CD4-positive, alpha-beta T cell treated with Interleukin-2 at 100 ng/mL for 4 hours (primary cell): ENCODE measurements around the gene ADRA2B.

Source experiments
- DNase-seq: peaks from one replicate; pipeline ENCODE4 v3.0.0-alpha.2; 2020; ENCODE audit warnings: low spot score

ADRA2B gene

DNA sequence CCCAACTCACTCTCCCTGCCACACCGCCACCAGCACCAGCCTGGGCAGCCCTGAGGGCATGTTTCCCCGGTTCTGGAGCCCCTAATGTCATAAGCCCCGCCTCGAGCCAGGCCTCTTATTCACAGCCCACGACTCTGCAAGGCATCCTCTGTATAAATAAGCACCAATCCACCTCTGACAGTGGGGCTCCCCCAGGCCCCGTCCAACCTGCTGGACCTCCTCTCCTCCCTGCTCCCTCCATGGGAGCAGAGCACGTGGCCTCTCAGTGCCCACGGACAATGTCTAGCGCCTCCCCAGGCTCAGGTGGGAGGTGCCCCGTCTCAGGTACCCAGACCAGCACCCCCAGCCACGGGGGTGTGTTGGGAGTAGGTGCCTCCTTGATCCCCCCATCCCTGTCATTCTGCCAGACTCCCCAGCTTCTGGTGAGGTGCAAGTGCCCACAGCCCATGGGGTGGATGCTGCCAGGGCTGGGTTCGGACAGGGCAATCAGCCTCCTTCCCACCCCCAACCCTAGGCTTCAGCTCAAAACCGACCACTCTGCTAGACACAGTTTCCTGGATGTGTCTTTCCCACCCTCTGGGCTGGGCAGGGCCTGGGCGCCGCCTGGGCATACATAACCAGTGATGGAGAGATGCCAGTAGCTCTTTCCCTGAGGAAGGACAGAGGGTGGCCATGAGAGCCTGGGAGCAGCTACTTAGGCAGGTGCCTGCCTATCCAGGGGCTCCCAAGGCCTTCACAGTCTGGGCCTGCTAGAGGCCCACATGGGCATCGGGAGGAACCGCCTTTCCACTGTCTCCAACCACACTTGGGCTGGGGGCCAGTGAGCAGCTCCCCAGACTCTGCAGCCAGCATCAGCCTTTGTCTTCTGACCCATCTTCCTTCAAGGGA is 1.6 kb upstream of the ADRA2B start:
- DNase-seq = no peak

DNA sequence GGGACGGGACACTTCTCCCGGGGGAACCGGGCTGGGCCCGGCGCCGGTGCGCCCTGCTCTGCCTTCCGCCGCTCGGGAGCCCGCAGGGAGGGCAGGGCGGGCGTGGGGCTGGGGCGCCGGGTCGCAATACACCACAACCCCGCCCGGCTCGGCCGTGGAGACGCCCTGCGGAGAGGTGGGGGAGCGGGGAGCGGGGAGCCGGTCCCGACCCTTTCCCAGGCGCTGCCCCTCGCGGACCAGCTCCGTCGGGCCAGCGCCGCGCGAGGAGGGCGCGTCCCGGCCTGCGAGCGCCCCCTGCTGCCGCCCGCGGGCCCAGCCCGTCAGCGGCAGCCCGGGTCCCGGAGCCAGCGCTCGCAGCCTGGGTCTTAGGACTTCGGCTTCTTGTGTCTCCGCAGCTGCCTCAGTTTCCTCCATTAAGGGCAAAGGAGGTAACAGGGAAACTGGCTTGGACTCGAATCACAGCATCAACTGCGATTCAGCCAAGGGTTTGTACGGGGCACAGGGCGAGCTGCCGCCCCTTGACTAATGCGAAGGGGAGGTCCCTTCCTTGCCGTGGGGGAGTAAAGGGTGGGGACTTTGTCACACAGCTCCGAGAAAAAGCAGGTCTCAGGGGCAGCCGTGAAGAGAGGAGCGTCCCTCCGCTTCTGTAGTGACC is 635 bp upstream of the ADRA2B start:
- DNase-seq = peak; percentile 54

DNA sequence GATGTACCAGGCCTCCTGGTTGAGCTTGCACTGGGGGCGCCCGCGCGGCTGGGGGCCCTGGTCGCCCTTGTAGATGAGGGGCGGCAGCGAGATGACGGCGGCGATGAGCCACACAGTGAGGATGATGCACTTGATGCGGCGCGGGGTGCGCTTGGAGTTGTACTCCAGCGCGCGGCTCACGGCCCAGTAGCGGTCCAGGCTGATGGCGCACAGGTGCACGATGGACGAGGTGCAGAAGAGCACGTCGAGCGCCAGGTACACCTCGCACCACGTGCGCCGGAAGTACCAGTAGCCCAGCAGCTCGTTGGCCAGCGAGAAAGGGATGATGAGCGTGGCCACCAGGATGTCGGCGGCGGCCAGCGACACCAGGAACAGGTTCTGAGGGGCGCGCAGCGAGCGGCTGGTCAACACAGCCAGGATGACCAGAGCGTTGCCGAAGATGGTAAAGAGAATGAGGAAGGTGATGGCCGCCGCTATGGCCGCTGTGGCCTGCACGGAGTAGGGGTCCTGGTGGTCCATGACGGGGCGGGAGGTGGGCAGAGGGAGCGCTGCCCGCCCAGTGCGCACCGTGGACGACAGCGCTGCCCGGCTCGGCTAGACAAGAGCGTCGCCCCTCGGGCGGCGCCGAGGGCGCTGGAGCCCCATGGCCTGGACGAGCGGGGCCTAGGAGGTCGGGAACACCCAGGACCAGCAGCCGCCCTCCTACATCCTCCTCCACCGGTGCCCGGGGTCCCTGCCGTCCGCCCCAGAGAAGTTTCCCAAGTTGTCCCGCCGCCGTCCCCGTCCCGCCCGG is 544 bp downstream of the ADRA2B start:
- no peak for DNase-seq

DNA sequence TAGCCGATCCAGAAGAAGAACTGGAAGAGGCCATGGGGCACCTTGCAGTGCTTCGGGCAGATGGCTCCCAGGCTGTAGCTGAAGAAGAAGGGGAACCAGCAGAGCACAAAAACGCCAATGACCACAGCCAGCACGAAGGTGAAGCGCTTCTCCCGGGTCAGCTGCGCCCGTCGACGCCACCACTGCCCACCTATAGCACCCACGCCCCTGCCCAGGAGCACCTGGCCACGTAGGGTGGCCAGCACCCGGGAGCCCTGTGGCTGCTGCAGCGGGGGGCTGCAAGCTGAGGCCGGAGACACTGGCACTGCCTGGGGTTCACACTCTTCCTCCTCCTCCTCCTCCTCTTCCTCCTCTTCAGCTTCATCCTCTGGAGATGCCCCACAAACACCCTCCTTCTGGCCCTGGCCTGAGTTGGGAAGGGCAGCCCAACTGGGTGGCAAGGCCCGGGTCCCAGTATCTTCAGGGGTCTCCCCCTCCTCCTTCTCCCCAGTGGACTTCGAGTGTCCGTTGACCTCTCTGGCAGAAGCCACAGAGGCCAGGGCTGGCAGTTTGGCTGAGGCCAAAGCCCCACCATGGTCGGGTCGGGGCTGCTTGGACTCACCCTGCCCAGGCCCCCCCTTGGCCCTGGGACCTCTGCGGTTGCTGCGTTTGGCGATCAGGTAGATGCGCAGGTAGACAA is 1.3 kb downstream of the ADRA2B start:
- no peak for DNase-seq

DNA sequence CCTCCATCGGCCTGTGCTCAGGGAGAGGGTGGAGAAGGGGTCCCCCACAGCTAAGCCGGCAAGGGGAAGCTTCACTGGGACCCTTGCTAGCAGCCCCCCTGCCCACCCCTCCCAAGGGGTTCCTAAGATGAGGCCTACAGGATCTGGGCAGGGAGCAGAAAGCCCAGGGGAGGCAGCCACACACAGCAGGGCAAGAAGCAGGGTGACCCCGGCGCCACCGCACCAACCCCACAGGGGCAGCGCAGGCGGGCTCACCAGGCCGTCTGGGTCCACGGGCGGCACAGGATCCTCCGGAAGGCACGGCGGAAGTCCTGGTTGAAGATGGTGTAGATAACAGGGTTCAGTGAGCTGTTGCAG is 1.8 kb downstream of the ADRA2B start:
- DNase-seq = no peak

DNA sequence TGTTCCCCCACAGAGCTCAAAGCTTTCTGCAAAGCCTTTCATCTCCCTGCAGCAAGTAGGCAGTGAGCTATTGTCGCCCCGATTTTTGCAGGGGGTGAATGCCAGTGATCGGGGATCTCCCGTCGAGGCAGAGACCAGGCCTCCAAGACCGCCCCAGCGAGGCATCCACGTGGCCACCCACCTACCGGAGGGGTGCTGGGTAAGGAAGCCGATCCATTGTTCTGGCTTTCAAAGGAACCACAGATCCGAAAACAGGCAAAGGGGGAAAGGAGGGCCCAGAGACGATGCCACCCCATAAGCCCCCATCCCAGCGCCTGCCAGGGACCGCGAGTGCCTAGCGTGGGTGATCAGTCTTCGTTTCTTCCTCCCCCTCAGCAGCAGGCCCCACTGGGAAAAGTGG is 2.4 kb downstream of the ADRA2B start:
- DNase-seq = no peak

DNA sequence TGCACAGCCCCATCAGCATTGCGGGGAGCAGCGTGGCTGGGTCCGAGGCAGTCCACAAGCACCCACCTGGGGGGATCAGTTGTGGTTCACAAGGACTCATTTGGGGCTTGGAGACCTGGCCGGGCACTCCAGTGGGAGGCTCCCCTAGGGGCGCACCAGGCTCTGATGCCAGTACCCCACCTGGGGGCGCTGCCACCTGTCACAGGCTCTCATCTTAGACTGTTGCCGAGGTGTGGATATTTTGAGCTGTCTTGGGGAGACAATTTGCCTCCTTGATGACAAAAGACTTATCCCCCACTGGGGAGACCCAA is 3.0 kb downstream of the ADRA2B start:
- DNase-seq = no peak

DNA sequence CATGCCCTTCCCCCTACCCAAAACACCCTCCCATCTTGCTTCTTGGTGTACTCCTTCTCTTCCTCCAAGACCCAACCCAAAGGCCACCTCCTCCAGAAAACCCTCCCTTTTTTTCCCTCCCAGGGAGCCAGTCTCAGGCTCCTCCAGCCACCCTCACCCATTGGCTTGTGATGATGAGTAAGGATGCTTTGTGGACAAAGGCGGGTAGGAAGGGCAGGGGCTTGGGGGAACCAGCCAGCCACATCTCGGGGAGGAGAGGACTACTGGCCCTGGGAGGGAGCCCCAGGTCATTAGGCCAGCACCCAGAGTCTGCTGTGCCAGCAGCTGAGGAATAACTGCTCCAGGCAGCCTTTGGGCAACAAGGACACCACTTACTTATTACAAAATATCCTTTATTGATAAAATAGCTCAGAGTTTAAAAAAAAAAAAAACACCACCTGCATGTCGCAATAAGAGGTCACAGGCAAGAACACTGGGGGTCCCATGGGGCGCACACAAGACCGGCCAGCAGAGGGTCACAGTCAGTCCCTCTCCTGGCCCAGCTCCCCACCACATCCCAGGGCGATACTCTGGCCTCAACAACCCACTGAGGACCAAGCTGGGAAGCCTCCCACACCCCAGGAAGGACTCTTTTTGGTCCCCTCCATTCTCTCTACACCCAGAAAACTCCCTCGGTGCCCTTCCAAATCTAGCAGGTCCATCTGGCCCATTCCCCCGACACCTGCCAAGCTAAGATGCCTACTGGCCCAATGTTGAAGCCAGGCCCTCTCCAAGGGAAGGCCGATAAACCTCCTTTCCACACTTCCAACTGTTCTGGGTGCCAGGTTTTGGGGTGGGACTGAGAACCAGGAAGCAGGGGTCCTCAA is 3.6 kb downstream of the ADRA2B start:
- DNase-seq = no peak

DNA sequence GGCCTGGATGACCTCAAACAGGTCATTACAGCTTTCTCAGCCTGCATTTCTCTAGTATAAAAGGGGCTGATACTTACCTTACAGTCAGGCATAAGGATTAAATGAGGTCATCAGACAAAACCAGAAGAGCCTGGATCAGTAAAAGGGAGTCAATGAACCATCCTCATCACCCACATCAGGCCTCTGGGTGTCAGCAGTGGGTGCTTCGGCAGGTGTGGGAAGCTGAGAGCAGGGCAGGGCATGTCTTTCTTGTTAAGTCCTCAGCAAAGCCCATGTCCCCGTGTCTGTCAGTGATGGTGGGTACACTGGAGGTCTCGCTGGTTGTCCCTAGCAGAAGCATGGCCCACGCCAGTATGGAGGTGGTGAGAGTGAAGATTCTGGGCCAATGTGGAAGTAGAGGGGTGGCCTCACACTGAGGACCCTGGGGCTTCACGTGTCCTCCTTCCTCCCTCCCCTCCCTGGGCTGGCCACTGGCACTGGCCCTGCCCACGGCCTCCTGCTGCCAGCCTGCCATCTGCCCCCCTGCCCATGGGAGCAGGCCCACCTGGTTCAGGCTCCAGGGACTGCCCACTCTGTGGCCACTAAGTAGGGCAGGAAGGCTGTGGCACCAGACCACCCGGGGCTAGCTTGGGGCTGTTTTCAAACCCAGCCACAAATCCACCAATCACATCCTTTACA is 4.4 kb downstream of the ADRA2B start:
- DNase-seq = no peak

DNA sequence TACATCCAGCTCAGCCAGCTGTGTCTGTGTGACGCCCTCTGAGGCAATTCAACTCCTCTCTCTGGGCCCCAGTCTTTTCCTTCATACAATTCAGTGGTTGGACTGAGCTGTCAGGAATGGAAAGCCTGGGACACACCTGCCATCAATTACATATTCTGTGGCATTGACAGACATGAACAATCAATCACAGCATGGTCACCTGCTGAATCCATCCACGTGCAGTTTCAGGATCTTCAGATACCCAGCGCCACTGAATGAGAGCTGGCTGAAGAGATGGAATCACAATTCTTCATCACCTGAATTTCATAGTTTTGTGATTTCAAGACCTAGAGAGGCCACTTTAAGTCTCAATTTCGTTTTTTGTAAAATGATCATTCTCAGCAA is 5.1 kb downstream of the ADRA2B start:
- no peak for DNase-seq

DNA sequence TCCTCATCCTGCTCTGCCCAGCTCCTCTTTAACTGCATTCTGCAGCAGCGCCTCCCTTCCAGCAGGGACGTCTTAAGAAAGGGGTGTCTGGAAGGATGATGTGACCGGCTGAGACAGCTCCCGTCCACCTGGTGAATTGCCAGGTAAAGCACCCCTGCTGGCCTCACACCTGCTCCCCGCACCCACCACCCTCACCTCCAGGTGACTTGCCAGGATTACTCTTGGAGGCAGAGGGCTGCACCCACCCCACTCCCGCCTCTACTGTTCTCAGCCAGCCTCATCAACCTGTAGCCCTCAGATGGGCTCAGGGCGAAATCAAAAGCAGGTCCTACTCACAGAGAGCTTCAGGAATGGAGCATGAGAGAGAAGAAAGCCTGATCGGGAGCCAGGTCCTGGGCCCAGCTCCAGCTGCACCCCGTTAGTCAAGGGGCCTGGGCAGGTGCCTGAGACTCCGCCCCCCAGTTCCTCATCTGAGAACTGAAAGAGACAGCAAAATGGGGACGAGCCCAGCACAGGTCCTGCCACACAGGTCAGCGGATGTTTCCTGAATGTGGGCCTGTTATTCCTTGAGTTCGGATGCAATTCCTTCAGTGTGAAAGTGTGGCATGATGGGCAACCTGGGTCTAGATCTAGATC is 5.6 kb downstream of the ADRA2B start:
- DNase-seq = no peak

DNA sequence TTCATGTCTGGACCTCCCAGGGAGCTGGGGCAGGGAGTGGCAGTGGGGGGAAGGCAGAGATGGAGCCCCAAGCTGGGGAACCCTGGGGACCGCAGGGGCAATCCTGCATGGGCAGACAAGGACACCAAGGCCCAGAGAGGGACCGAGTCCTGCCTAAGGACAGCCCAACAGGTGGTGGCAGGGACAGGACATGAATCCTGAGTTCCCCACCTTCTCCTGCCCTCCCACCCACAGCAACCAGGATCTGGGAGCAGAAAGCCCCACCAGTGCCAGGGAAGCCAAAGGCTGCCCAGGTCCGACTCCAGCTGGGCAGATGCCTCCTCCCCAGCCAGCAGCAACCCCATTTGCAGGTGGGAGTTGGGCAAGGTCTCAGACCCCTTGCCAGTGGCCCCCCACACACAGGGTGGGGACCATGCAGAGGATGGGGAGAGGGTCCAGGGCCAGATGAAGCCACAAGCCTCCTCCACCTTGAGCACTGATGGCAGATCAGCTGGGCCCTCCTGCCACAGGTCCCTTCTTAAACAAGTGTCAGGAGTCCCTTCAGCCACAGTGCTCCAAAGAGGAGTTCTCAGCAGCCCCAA is 6.3 kb downstream of the ADRA2B start:
- no peak for DNase-seq

DNA sequence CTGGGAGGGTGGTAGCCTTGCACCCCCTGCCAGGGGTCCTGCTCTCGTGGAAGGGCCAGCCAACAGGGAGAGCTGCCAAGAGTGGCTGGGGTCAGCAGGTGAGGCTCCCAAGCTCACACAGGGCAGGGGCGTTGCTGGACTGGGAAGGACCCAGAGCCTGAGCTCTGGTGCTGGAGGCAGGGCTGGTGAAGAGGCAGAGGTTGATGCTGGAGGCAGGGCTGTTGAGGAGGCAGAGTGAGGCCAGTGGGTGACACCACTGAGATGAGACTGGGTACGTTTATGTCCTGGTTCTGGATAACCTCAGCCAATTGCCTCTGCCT is 7.0 kb downstream of the ADRA2B start:
- DNase-seq = no peak

DNA sequence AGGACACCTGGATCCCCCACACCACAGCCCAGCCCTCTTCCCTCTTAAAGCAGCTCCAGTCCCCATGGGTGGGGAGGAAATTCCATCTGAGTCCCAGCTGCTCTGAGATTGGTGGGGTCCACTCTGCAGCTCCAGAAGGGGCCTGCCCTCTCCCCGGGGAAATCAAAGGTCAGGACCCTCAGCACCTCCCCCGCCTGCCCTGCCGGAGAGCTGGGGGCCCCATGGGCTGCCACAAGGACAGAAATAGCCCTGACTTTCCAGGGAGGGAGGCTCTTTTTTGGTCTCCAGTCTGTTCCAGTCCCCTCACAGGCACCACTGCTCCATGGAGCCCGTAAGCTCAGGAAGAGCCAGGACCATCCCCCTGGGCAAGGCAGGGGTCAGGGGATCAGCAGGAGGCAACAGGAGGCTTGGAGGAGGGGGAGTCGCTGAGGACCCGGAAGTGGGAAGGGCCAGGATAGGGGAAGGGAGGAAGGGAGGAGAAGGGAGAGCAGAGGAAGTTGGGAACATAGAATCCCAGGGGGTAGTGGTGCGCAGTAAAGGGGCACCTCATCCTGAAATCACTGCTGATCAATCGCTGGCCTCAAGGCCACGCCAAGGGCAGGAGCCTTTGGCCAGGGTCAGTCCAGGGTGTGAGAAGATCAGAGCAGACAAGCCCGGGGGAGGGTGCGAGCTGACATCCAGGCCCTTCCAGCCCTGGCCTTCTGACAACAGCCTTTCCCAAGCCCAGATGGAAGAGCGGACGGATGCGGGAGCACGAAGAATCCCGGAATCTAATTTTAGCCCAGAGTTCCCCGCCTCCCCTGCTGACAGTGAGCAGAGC is 7.6 kb downstream of the ADRA2B start:
- no peak for DNase-seq

DNA sequence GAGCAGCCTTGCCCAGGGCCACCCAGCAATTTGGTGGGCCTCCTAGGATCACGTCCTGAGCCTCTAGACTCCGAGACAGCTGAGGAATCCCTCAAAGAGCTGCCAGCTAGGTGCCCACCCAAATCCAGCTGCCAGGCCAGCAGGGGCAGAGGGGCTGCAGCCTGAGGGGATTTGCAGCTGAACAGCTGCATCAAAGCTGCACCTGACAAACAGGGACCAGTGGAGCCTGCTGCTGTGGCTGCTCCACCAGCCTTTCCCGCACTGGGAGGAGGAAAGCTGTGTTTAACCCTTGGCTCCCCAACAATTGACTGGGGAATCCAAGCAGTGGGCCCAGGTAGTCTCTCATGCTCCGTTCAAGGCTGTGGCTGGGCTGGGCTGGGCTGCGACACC is 8.2 kb downstream of the ADRA2B start:
- DNase-seq = no peak

DNA sequence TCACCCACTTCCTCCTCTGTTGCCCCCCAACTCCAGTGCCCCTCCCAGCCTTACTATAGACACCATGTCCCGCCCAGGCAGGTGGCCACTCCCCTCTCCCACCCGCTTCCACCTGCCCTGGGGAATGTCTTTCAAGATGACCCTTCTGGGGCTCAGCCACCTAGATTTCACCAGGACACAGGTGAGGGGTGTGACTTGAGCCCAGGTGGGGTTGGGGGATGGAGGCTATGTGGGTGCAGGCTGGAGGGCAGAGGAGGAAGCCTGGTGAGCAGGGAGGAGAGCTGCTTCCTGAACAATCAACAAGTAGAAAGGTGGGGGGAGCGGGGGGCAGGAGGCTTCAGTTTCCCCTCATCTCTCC is 8.7 kb downstream of the ADRA2B start:
- no peak for DNase-seq

DNA sequence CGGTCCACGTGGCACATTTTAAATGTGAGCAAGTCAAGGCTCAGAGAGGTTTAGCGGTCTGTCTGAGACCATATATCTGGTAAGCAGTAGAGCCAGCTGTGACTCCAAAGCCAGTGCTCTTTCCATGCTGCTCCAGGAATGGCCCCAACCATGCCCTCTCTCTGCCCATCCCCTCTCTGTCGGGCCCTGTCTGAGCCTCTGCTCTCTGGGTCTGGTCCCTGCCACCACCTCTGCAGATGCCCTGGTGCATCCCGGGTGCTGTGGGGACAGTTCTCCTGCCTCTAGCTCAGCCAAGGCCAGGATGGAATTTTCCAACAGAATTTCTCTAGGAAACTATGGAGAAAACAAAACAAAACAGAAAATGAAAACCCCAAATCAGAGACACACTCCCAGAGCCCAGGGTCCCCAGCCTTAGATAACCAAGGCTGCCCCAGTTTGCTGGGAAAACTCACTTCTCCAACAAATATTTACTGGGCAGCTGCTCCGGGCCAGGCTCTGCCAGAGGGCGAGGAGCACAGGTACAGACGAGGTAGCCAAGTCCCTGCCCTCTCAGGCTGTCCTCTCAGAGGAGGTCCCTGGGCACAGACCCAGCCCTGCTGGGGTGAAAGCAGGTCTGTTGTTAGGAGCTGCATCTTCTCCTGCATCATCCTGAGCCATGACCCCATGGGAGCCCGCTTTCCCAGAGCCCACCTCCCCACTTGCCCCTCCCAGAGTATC is 9.2 kb downstream of the ADRA2B start:
- DNase-seq = no peak

DNA sequence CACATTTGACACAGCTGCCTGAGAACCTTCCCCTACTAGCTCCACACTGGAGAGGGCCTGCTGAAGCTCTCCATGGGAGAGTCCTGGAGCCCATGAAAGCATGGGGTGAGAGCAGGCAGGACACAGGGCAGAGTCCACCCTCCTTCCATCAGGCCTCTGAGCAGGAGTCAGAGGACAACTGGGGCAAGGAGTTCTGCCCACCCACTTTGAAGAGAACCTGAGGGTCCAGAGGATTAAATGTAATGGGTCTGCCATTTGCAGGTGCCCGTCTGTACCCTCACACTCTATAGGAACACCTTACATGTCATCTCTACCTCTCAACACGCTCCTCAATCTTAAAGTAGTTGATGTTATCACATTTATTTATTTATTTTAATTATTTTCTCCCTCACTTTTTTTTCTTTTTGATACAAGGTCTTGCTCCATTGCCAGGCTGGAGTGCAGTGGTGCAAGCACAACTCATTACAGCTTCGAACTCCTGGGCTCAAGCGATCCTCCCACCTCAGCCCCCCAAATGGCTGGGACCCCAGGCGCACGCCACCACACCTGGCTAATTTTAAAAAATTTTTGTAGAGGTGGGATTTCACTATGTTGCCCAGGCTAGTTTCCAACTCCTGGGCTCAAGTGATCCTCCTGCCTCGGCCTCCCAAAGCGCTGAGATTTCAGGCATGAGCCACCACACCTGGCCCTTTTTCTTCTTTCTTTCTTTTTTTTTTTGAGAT is 10.2 kb downstream of the ADRA2B start:
- no peak for DNase-seq
